GM18519 (cell line): ENCODE results near the gene G0S2.

Experiments used
- ATAC-seq: cut with Tn5 transposase; IDR thresholded peaks from one replicate; pipeline ENCODE4 v1.9.1; 2021; ENCODE audit warnings: mild to moderate bottlenecking, moderate library complexity; ENCODE audit not compliant: unreplicated experiment, low FRiP score

Gene G0S2

DNA sequence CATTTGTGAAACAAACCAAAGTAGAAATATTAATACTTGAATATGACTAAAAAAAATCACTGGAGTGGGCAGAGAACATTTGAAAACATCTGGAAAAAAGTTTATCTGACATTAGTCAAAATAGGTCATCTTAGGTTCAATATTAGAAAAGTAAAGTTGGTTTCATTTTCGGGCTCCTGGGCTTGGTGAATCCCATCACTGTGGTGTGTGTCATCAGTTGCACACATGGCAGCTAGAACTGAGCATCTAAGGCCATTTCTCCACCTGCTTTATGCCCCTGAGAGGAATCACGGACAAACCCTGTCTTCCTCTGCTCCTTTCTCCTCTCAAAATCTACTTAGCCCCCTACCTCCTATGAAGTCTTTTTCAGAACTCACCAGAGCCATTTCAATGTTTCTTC, 34.9 kb downstream of the G0S2 start:
- no peak for ATAC-seq

DNA sequence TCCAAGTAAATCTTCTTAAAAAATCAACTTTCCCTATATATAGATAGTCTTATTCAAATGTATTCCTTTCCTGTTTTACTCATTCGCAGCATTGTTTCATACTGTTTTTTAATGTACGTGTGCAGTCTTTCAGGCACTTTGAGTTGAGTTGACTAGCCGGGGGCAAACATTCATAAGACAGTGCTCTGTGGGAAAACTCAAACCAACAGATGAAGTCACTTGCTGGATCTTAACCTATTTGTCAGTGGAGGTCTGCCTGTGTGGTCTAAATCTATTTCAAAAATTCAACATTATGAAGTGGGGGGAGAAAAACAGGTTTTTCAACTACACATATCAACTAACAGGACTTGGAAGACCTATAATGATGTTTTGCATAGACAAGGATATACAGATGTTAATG, 35.6 kb downstream of the G0S2 start:
- no peak for ATAC-seq

DNA sequence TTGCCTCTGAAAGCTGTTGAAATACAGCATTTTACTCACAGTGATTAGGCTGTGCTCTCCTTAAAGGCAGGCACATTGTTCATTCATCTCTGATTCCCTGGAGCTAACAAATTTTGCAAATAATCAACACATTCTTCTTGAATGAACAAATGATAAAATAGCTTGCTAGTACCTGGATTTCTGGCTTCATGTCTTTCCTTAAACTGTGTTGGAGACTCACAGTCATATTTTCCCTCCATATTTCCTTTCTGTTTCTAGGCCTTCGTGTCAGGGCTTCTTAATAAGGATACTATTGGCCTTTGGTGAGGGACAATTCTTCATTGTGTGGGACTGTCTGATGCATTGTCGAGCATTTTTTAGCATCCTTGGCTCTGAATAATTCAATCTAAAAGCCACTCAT, 39.1 kb downstream of the G0S2 start:
- no peak for ATAC-seq

- no peak for ATAC-seq
These were observed 40.1 kb downstream of the G0S2 start for GRCh38 chr1:209715314-209715713.

DNA sequence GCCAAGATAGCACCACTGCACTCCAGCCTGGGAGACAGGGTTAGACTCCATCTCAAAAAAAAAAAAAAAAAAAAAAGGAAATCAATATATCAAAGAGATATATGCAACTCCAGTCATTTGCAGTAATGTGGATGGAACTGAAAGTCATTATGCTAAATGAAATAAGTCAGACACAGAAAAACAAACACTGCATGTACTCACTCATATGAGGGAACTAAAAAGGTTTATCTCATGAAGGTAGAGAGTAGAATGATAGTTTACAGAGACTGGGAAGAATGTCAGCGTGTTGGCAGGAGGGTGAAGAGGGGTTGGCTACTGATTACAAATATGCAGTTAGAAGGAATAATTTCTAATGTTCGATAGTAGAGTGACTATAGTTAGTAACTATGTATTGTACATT, 42.6 kb downstream of the G0S2 start:
- ATAC-seq, result no peak

DNA sequence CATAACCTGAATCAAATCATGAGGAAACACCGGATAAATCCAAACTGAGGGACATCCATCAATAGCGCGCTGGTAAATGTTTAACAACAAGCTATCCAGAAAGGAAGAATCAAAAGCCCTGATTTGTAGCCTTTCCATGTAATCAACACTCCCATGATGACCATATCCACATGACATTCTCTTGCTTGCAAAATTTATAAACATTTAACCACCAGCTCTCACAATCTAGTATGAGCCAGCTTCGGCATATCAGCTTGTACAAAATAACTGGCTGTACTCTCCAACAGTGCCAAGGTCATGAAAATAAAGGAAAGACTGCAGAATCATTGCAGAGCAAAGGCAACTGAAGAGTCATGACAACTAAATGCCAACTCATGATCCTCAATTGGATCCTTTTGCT, 45.1 kb downstream of the G0S2 start:
- ATAC-seq, result no peak

DNA sequence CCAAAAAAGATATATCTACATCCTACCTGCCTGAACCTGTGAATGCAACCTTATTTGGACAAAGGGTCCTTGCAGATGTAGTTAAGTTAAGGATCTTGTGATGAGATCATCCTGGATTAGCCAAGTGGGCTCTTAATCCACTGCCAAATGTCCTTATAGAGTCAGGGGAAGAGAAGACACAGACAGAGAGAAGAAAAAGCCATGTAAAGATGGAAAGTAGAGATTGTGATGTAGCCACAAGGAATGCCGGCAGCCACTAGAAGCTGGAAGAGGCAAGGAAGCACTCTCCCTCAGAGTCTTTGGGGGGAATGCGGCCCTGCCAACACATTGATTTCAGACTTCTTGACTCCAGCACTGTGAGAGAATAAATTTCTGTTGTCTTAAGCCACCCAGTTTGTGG, 45.6 kb downstream of the G0S2 start:
- no peak for ATAC-seq

GRCh38 chr1:209721323-209721722, 46.1 kb downstream of the G0S2 start:
- no peak for ATAC-seq

DNA sequence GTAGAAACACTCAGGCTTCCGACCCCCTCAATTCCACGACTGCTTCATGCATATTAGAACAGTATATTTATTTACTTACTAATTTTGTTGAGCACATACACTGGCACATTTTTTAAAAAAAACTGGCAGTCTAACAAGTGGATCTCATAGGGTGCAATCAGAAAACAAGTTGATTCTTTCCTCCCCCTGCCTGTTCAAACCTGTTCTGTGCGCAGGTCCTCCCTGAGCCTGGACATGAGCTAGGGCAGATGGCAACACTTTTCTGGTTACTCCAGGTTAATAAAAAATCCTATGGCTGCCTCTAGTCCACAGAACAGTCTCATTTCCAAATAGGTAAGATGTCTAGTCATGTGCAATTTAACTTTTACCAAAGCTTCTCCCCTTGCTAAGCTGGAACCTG, 48.1 kb downstream of the G0S2 start:
- no peak for ATAC-seq

DNA sequence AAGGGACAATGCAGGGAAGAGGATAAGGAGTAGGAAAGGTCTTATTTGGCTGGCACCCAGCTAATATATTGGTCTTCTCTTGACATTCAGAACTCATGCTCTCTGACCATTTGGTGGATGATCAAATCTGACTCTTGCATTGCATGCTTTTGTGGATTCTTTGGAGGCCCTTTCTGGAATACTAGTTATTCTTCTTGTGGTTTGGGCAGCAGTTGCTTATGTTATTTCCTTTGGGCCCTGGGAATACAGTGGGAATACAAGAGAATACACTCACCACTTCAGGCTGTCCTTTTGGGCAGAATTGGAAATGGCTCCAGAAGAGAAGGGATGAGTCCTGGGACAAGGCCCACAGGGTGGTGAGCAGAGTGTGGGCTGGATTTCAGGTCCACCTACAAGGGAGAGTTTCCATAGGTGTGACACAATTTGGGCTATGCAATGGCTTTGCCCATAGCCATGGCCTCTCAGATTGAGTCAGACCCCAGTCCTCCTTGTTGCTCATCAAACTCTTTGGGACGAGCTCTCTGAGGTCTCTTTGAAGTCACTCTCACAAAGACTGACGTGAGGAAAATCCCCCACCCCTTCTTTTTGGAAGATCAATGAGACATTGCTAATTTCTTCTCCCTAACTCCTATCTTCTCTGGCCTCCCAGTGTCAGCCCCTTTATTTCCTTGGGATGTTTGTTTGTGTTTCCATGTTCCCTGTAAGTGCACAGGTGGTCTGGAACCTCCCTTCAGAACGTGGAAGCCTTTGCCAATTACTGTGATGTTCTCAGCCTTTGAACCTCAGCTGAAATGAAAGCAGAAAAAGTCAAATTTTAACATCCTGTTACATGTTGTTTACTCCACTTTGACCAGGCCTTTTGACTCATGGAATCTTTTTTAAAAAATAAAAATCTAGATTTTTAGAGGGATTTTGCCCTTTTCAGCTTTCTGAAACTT, 48.8 kb downstream of the G0S2 start:
- ATAC-seq, result no peak
